ENCODE results near the gene PI4KA. TPM values are rescaled to one million over a fixed set of nuclear protein-coding genes. Genes with fewer than 3 reads are reported as not detected.

Gene PI4KA
- polyA plus RNA-seq, 1 donor from 2014 or later: 42.2 TPM

DNA sequence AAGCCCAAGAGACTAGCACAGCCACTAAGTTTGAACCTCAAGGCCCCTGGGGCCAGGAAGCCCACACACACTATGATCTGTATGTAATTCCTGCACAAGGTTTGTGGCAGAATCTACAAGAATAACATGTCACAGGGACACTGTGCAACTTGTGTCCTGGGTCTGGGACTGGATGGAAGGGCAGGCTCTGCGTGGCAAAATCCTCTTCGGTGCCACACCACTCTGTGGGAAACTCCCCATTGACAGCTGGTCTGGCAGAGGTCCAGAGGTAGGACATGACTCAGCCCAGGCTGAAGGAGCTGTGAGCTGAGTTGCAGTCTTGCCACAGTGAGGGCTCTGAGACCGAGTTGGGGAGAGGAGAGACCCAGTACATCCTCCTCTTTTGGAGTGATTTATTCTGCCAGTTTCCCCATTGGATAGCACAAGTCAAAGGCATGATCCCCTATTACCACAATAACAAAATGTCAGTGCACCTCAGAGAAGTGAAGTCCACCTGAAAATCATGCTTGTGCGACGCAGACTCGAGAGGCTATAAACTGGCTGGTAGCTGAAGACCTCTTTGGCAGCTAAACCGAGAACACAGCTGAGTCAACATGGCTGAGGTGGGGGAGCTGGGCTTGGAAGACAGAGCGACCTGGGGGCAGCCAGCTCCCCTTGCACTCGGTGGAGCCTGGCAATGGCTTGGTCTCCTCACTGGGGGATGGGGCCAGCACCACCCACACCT, 108.0 kb downstream of the PI4KA start:
- H3K4me3 ChIP-seq (ENCODE audit: low read length): no peak overlapping the region
- TF ChIP-seq EZH2 (IDR thresholded peaks at IDR 0.05; ENCODE audit: borderline replicate concordance, insufficient read depth, low read length, poor library complexity, severe bottlenecking) (no peak), RAD21 (conservative IDR thresholded peaks at IDR 0.05) (no peak), EP300 (conservative IDR thresholded peaks at IDR 0.05; ENCODE audit: poor library complexity, severe bottlenecking) (no peak), POLR2AphosphoS5 (IDR thresholded peaks at IDR 0.05) (no peak), SMC3 (conservative IDR thresholded peaks at IDR 0.05; ENCODE audit: poor library complexity) (no peak), TAF1 (IDR thresholded peaks at IDR 0.05; ENCODE audit: low read depth) (no peak), MXI1 (conservative IDR thresholded peaks at IDR 0.05; ENCODE audit: poor library complexity, severe bottlenecking) (no peak)
- TF ChIP-seq, protein P1, sequence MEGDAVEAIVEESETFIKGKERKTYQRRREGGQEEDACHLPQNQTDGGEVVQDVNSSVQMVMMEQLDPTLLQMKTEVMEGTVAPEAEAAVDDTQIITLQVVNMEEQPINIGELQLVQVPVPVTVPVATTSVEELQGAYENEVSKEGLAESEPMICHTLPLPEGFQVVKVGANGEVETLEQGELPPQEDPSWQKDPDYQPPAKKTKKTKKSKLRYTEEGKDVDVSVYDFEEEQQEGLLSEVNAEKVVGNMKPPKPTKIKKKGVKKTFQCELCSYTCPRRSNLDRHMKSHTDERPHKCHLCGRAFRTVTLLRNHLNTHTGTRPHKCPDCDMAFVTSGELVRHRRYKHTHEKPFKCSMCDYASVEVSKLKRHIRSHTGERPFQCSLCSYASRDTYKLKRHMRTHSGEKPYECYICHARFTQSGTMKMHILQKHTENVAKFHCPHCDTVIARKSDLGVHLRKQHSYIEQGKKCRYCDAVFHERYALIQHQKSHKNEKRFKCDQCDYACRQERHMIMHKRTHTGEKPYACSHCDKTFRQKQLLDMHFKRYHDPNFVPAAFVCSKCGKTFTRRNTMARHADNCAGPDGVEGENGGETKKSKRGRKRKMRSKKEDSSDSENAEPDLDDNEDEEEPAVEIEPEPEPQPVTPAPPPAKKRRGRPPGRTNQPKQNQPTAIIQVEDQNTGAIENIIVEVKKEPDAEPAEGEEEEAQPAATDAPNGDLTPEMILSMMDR (IDR thresholded peaks at IDR 0.05; ENCODE audit: poor library complexity, severe bottlenecking): no peak
- TF ChIP-seq, protein P2, sequence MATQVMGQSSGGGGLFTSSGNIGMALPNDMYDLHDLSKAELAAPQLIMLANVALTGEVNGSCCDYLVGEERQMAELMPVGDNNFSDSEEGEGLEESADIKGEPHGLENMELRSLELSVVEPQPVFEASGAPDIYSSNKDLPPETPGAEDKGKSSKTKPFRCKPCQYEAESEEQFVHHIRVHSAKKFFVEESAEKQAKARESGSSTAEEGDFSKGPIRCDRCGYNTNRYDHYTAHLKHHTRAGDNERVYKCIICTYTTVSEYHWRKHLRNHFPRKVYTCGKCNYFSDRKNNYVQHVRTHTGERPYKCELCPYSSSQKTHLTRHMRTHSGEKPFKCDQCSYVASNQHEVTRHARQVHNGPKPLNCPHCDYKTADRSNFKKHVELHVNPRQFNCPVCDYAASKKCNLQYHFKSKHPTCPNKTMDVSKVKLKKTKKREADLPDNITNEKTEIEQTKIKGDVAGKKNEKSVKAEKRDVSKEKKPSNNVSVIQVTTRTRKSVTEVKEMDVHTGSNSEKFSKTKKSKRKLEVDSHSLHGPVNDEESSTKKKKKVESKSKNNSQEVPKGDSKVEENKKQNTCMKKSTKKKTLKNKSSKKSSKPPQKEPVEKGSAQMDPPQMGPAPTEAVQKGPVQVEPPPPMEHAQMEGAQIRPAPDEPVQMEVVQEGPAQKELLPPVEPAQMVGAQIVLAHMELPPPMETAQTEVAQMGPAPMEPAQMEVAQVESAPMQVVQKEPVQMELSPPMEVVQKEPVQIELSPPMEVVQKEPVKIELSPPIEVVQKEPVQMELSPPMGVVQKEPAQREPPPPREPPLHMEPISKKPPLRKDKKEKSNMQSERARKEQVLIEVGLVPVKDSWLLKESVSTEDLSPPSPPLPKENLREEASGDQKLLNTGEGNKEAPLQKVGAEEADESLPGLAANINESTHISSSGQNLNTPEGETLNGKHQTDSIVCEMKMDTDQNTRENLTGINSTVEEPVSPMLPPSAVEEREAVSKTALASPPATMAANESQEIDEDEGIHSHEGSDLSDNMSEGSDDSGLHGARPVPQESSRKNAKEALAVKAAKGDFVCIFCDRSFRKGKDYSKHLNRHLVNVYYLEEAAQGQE (IDR thresholded peaks at IDR 0.05; ENCODE audit: borderline replicate concordance): no peak
- no peak overlapping the region for H3K9ac ChIP-seq (ENCODE audit: low read length)
- no peaks in the 10 kb centered on the region for H4K20me1 ChIP-seq (ENCODE audit: insufficient read depth)
- no peaks in the 10 kb centered on the region for H3K9me2 ChIP-seq (ENCODE audit: insufficient read depth, low read length)
- no peaks in the 10 kb centered on the region for H3K27me3 ChIP-seq (ENCODE audit: insufficient read depth, low read depth, low read length)
- peaks cover 8% of the 10 kb centered on the region for H3K36me3 ChIP-seq (ENCODE audit: insufficient read depth, low read length)
- no peaks in the 10 kb centered on the region for H3K9me3 ChIP-seq (ENCODE audit: low read length)
- no peaks in the 10 kb centered on the region for H3K79me2 ChIP-seq (replicated peaks; ENCODE audit: insufficient read depth, low read length)
- no peaks in the 10 kb centered on the region for H3F3A ChIP-seq (ENCODE audit: insufficient read depth, low read length, poor library complexity, severe bottlenecking)
- no peak overlapping the region for H3K27ac ChIP-seq (ENCODE audit: low read length)
- no peak overlapping the region for H2AFZ ChIP-seq (ENCODE audit: low read depth, low read length)
- H3K4me2 ChIP-seq (ENCODE audit: low read length): no peak overlapping the region

- Histone ChIP-seq H2AFZ (ENCODE audit: low read depth, low read length) (no peak overlapping the region), H3K9ac (ENCODE audit: low read length) (no peak overlapping the region), H3K9me2 (ENCODE audit: insufficient read depth, low read length) (no peaks in the 10 kb centered on the region), H3K27me3 (ENCODE audit: insufficient read depth, low read depth, low read length) (no peaks in the 10 kb centered on the region), H3K9me3 (ENCODE audit: low read length) (no peaks in the 10 kb centered on the region), H3F3A (ENCODE audit: insufficient read depth, low read length, poor library complexity, severe bottlenecking) (no peaks in the 10 kb centered on the region), H3K4me2 (ENCODE audit: low read length) (no peak overlapping the region), H4K20me1 (ENCODE audit: insufficient read depth) (no peaks in the 10 kb centered on the region), H3K79me2 (replicated peaks; ENCODE audit: insufficient read depth, low read length) (no peaks in the 10 kb centered on the region), H3K36me3 (ENCODE audit: insufficient read depth, low read length) (peaks cover 8% of the 10 kb centered on the region), H3K4me3 (ENCODE audit: low read length) (no peak overlapping the region), H3K27ac (ENCODE audit: low read length) (no peak overlapping the region)
- TF ChIP-seq TAF1 (IDR thresholded peaks at IDR 0.05; ENCODE audit: low read depth) (no peak), SMC3 (conservative IDR thresholded peaks at IDR 0.05; ENCODE audit: poor library complexity) (no peak), EZH2 (IDR thresholded peaks at IDR 0.05; ENCODE audit: borderline replicate concordance, insufficient read depth, low read length, poor library complexity, severe bottlenecking) (no peak), MXI1 (conservative IDR thresholded peaks at IDR 0.05; ENCODE audit: poor library complexity, severe bottlenecking) (no peak), EP300 (conservative IDR thresholded peaks at IDR 0.05; ENCODE audit: poor library complexity, severe bottlenecking) (no peak), RAD21 (conservative IDR thresholded peaks at IDR 0.05) (no peak), POLR2AphosphoS5 (IDR thresholded peaks at IDR 0.05) (no peak)
- TF ChIP-seq, protein P2 (IDR thresholded peaks at IDR 0.05; ENCODE audit: borderline replicate concordance): no peak
- TF ChIP-seq, protein P1 (IDR thresholded peaks at IDR 0.05; ENCODE audit: poor library complexity, severe bottlenecking): no peak
Observed at GRCh38 chr22:20749453-20749852, 109.2 kb downstream of the PI4KA start.
